Right lobe of liver (tissue), 6 donors: ENCODE results near the gene PEAK1. TPM values are rescaled to one million over a fixed set of nuclear protein-coding genes. Genes with fewer than 3 reads are reported as not detected.

Experiments
- ATAC-seq, 4 donors: fragments of 200-7000 bp; cut with Tn5 transposase; one replicate each; pipeline ENCODE4 v1.9.1; 2020; ENCODE audit warnings: mild to moderate bottlenecking in 4 of 4, moderate library complexity in 4 of 4
- DNase-seq, 3 donors: peaks; one replicate each; pipeline ENCODE4 v3.0.0-alpha.2; 2020
- H3K27ac ChIP-seq, 3 donors: fragments of 200-600 bp; one replicate each; pipeline ENCODE4 v1.8.0; 2022
- H3K27me3 ChIP-seq, 2 donors: fragments of 200-600 bp; one replicate each; pipeline ENCODE4 v1.8.0; 2022
- H3K36me3 ChIP-seq, 4 donors: fragments of 200-600 bp; sonication (generic) in 1 of 4; one replicate each; pipeline versions ENCODE4 v1.5.1 to v1.8.0; 2017 to 2022; ENCODE audit warnings: control low read depth in 1 of 4
- H3K4me1 ChIP-seq, 4 donors: fragments of 200-600 bp; sonication (generic) in 1 of 4; one replicate each; pipeline versions ENCODE4 v1.5.1 to v1.8.0; 2017 to 2022; ENCODE audit warnings: control low read depth in 1 of 4
- H3K4me3 ChIP-seq, 3 donors: fragments of 200-600 bp; one replicate each; pipeline ENCODE4 v1.8.0; 2022
- H3K9me3 ChIP-seq, 4 donors: fragments of 200-600 bp; sonication (generic) in 1 of 4; one replicate each; pipeline versions ENCODE4 v1.5.1 to v1.8.0; 2017 to 2022; ENCODE audit warnings: control low read depth in 1 of 4
- CTCF ChIP-seq, 4 donors: fragments of 200-600 bp in 3 of 4; fragments of 450-650 bp in 1 of 4; IDR thresholded peaks; one replicate each; pipeline versions ENCODE4 v1.5.1 to v1.8.0; 2016 to 2022; ENCODE audit warnings: antibody characterized with exemption in 4 of 4, mild to moderate bottlenecking in 2 of 4
- POLR2A ChIP-seq: fragments of 450-650 bp; IDR thresholded peaks from one replicate; pipeline ENCODE4 v1.6.1; 2017; ENCODE audit warnings: antibody characterized with exemption, mild to moderate bottlenecking
- WGBS: methylation state at CpG from one replicate; pipeline ENCODE4 v1.1.6; 2018; ENCODE audit warnings: low coverage, low lambda C conversion rate; ENCODE audit not compliant: insufficient coverage; ENCODE audit errors: missing lambda C conversion rate; 5-methylcytosine and 5-hydroxymethylcytosine counted together
- intact Hi-C, 2 donors: fragments of 100-400 bp; cut with DNase I; formaldehyde crosslinking; loops; one replicate each; pipeline versions ENCODE4 v1.11.2 to v1.14.1; 2022
- total RNA-seq, 6 experiments: library from RNA; depleted of rRNA in 2 of 6; stranded (reverse); fragments of >200 nt in 2 of 6; fragmentation: NEBNext Ultra II Directional in 3 of 6; extraction: Animal tissue kit (Norgen Biotek cat#: 25700) in 3 of 6; gene quantifications; one replicate each; pipeline versions ENCODE4 v1.1.0 to v1.2.4, GENCODE V29; 2016 to 2023
- donor health status: DM: no; HTN: yes; CAD: no.
- donor health status: DM: no; HTN: no; CAD: no.
- donor health status: DM: no; HTN: no; CAD: no.
- donor health status: DM: no; HTN: yes; CAD: no.
- donor health status: DM: no; HTN: yes; CAD: no.

PEAK1 gene
- total RNA-seq, 6 experiments from 2014 or later: 5.9 to 18.4 (median 10.1) TPM

DNA sequence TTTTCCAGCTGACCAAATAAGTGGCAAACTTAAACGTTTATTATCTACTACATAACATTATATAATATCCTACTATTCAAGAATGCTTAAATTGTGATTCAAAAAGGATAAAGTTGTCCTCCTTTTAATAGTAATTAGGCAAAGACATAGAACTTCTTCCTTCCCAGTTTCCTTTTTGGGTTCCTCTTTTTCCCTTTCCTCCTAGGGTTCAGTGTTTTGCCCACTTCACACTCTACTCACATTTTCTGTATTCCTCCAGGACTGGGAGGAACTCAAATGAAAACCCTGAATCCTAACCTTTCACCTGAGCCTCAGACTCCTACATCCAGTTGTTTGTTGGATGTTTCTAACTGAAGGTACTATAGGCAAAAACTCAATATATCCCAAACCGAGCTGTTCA, 132.5 kb downstream of the PEAK1 start:
- Histone ChIP-seq H3K9me3 (no peaks in the 10 kb centered on the region), H3K27ac (no peak overlapping the region), H3K4me3 (no peak overlapping the region), H3K4me1 (no peaks in the 10 kb centered on the region), H3K36me3 (no peaks in the 10 kb centered on the region), H3K27me3 (no peaks in the 10 kb centered on the region)
- intact Hi-C loops: no loop called here
- ATAC-seq (no peak), DNase-seq (no peak)
- TF ChIP-seq CTCF (IDR thresholded peaks at IDR 0.05) (no peak), POLR2A (no peak)
- WGBS: 68% methylated on average over 2 of the region's 2 CpGs

DNA sequence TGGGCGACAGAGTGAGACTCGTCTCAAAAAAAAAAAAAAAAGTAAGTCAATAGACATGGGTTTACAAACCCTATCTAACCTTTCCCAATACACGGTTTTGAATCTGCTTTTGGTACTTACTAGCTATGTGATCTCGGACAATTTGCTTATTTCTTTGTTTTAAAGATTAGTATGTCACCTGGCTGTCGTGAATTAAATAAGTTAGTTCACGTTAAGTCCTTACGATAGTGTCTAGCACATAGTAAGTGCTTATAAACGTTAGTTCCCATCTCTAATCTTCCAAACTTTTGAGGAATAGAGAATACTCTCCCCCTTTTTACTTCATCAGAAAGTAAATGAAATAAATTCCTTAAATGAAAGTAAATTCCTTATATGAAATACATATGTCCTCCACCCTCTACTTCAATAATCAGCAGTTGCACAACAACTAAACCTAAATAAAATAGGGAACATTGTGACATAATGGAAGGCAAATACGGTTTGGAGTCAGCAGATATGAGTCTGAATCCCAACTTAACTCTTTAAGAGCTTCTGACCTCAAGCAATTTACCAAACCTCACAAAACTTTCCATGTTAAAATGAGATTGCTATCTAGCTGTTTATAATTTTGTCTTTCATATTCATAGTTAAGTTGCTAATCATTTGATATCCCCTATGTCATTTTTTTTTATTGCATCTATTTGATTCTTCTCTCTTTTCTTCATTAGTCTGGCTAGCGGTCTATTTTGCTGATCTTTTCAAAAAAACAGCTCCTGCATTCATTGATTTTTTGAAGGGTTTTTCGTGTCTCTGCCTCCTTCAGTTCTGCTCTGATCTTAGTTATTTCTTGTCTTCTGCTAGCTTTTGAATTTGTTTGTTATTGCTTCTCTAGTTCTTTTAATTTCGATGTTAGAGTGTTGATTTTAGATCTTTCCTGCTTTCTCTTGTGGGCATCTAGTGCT, 134.6 kb downstream of the PEAK1 start:
- no peak overlapping the region for H3K27ac ChIP-seq
- no peak overlapping the region for H3K4me3 ChIP-seq
- no peak for ATAC-seq
- intact Hi-C loops: no loop called here
- no peak for DNase-seq
- H3K9me3 ChIP-seq: no peaks in the 10 kb centered on the region
- no peaks in the 10 kb centered on the region for H3K36me3 ChIP-seq
- no peak for TF ChIP-seq POLR2A
- TF ChIP-seq CTCF (IDR thresholded peaks at IDR 0.05): no peak
- no peaks in the 10 kb centered on the region for H3K27me3 ChIP-seq
- H3K4me1 ChIP-seq: no peaks in the 10 kb centered on the region
- 85% methylated on average over 12 of the region's 12 CpGs for WGBS

DNA sequence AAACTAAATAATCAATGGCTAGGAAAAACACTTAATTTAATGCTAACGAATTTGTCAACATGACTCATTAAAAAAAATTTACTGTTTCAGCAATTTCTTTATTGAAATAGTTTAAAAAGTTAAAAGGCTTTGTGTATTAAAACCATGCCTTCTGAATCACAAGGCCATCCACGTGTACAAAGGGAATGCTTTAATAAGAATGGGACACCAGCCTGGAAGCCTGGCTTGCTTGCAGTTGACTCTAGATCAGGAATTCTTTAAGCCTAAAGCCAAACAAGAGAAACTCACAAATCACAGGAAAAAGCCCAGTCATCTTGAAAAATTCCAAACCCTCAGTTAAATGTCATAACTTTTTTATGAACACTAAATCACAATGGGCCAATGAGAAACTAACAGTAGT, 137.6 kb downstream of the PEAK1 start:
- 73% methylated on average over 2 of the region's 2 CpGs for WGBS
- H3K4me1 ChIP-seq: no peaks in the 10 kb centered on the region
- no peak overlapping the region for H3K27ac ChIP-seq
- H3K4me3 ChIP-seq: no peak overlapping the region
- no peaks in the 10 kb centered on the region for H3K27me3 ChIP-seq
- DNase-seq (no peak), ATAC-seq (no peak)
- no peaks in the 10 kb centered on the region for H3K9me3 ChIP-seq
- H3K36me3 ChIP-seq: no peaks in the 10 kb centered on the region
- no peak for TF ChIP-seq POLR2A
- no peak for TF ChIP-seq CTCF (IDR thresholded peaks at IDR 0.05)
- intact Hi-C loops: no loop called here

GRCh38 chr15:77276943-77277342, 143.0 kb downstream of the PEAK1 start:
- H3K27me3 ChIP-seq: no peaks in the 10 kb centered on the region
- TF ChIP-seq POLR2A (no peak), CTCF (IDR thresholded peaks at IDR 0.05) (no peak)
- intact Hi-C loops: no loop called here
- H3K4me3 ChIP-seq: no peak overlapping the region
- no peaks in the 10 kb centered on the region for H3K36me3 ChIP-seq
- no peak overlapping the region for H3K27ac ChIP-seq
- 86% methylated on average over 1 of the region's 1 CpG for WGBS
- no peaks in the 10 kb centered on the region for H3K4me1 ChIP-seq
- DNase-seq: no peak
- ATAC-seq: no peak
- no peaks in the 10 kb centered on the region for H3K9me3 ChIP-seq
